Neural cell (in vitro differentiated cells): ENCODE results near the gene ZNF420.

Experiments used
- CTCF ChIP-seq: fragments of 450-650 bp; IDR thresholded peaks from 2 replicates; pipeline ENCODE4 v1.5.1; 2014; ENCODE audit warnings: antibody characterized with exemption, mild to moderate bottlenecking, moderate library complexity; ENCODE audit not compliant: poor library complexity, severe bottlenecking
- EZH2 ChIP-seq: fragments of 200-600, 300-800 bp; shearing (Covaris generic), sonication (generic); IDR thresholded peaks from 2 replicates; pipeline ENCODE4 v1.6.1; 2014; ENCODE audit warnings: antibody characterized with exemption, low read length, borderline replicate concordance, mild to moderate bottlenecking; ENCODE audit not compliant: insufficient read depth, poor library complexity, severe bottlenecking
- MXI1 ChIP-seq: fragments of 450-650 bp; conservative IDR thresholded peaks from 2 replicates; pipeline ENCODE4 v1.6.1; 2014; ENCODE audit warnings: antibody characterized with exemption, mild to moderate bottlenecking; ENCODE audit not compliant: poor library complexity, severe bottlenecking
- POLR2AphosphoS5 ChIP-seq: IDR thresholded peaks from 2 replicates; pipeline ENCODE4 v1.6.1; 2012
- RAD21 ChIP-seq: fragments of 450-650 bp; conservative IDR thresholded peaks from 2 replicates; pipeline ENCODE4 v1.6.1; 2014; ENCODE audit warnings: antibody characterized with exemption, mild to moderate bottlenecking, moderate library complexity
- SMC3 ChIP-seq: fragments of 450-650 bp; conservative IDR thresholded peaks from 2 replicates; pipeline ENCODE4 v1.6.1; 2014; ENCODE audit warnings: antibody characterized with exemption, mild to moderate bottlenecking, moderate library complexity; ENCODE audit not compliant: poor library complexity
- TAF1 ChIP-seq: IDR thresholded peaks from 2 replicates; pipeline ENCODE4 v1.6.1; 2012; ENCODE audit warnings: low read depth

GRCh38 chr19:37079238-37079637 is 1.0 kb downstream of the ZNF420 start:
- no peak for TF ChIP-seq CTCF
- TF ChIP-seq POLR2AphosphoS5, result no peak
- TF ChIP-seq MXI1, result no peak
- no peak for TF ChIP-seq RAD21
- TF ChIP-seq TAF1, result no peak
- TF ChIP-seq SMC3, result no peak
- TF ChIP-seq EZH2, result no peak
